HG03060 (cell line): ENCODE results near the gene TMEM115.
A peak's percentile ranks its signal among the peaks of the same experiment; 100 is the strongest.

Experiments used
- ATAC-seq: cut with Tn5 transposase; IDR thresholded peaks from one replicate; pipeline ENCODE4 v1.9.1; 2021; ENCODE audit warnings: low read depth, moderate number of reproducible peaks; ENCODE audit not compliant: unreplicated experiment

TMEM115 gene

DNA sequence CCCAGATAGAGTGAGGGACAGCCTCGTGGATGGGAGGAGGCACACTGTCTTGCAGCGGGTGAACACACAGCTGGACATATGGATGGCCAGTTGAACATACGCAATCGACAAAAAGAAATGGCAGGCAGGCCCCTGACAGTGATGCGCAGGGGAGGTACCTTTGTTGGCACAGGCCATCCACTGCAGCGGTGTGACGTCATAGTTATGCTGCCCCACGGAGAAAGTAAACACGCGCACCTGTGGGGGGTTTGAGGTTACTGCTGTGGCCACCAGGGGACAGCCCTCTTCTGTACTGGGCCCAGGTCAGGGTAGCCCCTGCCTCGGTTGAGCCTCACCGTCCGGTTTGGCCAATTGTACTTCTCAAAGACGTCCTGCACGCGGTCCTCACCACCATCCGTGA lies 19.4 kb upstream of the TMEM115 start:
- no peak for ATAC-seq

DNA sequence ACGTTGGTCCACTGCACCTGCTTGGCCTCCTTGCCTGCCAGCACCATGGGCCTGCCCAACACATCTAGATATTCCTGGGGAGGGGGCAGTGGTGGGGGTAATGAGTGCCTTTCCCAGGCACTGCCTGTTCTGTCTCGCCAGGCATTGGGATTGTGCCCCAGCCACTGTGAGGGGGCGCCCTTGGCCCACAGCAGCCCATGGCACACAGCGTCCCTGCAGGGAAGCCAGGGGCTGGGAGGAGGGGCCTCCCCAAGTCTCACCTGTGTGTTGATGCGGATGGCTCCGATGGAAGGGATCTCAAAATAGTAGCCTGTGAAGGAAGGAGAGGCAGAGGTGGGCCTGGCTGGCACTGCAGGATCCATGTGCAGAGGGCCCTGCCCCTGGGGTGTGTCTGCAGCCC lies 18.7 kb upstream of the TMEM115 start:
- ATAC-seq = no peak

DNA sequence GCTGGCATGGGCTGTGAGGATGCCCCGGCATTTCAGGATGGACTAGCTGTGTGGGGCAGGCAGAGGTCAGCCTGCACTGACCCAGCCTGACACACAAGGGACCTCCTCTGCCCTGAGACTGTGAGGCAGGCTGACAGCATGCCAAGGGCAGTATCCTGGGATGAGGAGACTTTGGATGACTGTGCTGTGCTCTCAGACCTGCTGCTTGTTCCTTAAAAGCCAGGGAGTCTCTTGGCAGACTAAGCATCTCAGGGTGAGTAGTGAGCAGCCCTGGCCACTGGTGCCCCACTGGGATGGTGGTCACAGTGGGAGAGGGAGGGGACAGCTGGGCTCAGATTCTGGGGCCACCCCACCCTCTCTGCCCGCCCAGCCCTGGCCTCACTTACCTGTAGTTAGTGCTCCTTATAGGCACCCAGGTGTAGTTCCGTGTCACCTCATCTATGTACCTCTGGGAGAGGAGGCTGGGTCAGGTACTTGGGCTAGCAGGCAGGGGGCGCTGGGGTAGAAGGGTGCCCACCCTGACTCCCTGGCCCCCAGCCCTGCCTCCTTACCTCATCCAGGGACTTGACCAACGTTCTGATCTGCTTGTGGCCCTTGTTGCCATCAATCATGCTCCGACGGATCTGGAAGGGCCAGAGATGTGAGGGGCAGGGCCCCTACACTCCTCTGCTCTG lies 16.1 kb upstream of the TMEM115 start:
- no peak for ATAC-seq

DNA sequence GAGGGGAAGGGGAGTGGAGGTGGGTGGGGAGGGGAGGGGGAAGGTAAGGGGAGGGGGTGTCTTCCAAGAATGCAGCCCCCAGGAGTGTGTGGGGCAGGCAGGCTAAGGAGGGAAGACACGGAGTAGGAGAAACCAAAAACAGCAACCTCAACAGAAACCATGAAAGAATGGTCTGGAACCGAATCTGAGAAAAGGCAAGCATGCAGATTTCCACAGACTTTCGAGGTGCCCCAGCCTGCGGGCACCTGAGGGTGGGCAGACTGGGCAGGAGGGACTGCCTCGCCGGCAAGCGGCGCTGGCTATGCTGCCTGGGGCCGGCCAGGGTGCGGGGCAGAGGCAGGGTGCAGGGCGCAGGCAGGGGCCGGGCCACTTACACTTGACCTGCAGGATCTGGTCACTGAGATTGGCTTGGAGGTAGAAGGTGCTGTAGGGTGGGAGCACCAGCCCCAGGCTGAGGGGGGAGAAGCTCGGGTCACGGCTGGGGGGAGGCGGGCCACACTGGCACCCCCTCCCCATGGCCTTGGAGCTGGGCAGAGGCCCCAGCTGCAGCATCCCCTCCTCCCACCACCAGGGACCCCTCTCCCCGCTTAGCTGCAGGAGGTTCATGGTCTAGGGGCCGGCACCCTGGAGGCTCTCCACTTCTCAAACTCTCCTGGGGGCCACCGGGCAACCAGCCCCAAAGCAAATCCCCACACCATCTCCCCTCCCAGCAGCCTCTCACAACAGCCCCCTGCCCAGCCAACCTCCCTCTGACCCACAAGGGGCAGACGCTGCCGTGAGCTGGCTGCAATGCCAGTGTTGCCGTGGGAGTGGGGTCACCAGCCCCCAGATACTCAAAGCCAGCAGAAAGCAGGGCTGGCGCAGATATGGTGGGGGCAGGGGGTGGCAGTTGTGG lies 15.3 kb upstream of the TMEM115 start:
- no peak for ATAC-seq

DNA sequence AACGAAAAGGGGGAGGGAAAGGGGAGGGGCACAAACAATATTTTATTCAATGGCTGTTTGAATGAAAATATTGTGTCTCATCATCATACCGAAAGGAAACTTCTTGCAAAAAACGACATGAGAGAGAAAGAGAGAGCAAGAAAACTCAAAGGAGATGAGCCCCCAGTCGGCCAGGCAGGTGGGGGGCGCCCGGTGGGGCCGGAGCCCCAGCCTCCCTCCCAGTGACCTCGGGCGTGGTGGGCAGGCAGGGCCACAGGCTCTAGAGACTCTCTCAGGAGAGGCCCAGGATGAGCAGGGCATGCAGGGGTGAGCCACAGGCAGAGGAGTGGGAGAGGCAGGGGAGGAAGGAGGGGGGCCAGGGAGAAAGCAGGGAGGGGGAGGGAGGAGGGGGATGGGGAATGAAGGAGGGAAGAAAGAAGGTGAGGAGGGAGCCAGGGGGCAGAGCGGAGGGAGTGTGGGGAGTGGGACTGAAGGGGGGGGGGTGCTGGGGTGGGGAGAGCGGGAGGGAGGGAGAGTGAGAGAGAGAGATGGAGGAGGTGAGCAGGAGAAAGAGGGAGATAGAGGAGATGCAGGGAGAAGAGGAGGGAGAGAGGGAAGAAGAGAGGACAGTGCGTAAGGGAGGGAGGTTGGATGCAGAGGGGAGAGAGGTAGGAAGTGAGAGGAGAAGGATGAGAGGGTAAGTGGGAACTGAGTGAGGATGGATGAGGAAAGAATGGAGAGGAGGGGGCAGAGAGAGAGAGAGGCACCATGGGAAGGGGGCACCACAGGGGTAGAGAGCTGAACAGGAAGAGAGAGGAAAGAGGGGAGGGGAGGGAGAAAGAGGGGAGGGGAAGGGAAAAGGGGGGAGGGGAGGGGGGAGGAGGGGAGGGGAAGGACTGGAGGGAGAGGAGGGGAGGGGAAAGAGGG lies 14.1 kb upstream of the TMEM115 start:
- no peak for ATAC-seq

DNA sequence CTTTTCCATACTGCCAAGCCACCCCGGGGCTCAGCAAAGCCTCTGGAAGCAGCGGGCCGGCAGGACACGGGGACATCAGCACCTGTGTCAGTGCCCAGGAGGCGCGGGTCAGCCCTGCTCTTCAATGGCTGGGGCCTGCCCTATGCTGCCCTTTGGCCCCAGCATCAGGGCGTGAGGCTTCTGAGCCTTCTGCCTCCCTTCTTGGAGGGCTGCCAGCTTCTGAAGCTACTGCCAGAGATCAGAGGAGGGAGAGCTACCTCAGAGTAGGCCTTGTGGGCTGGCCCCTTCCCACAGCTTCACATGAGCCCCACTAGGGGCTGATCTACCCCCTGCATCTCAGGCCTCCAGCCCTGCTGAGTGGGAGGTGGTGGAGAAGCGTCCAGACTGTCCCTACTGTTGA lies 13.0 kb upstream of the TMEM115 start:
- no peak for ATAC-seq

DNA sequence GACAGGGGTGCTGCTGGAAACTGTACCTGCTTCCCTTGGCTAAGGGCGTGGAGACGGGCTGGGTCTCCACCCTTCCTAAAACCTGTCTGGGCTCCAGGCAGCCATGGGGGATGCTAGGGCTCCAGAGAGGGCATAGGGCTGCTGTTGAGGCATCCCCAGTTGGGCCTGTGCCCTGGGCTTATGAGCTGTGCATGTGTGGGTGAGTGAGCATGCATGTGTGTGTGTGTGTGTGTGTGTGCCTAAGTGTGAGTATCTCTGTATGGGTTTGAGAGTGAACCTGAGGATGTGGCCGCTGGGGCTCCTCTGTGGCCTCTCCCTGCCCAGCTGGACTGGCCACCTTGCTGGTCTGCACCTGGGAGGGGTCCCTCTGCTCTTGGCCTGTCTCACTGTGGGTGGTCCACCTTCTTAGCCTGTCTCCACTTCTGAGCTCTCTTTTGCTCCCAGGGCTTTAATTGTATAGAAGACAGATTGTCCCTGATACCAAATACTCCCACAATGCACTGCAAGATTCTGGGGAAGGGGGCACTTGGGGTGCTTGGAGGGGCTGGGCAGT lies 11.9 kb upstream of the TMEM115 start:
- no peak for ATAC-seq

DNA sequence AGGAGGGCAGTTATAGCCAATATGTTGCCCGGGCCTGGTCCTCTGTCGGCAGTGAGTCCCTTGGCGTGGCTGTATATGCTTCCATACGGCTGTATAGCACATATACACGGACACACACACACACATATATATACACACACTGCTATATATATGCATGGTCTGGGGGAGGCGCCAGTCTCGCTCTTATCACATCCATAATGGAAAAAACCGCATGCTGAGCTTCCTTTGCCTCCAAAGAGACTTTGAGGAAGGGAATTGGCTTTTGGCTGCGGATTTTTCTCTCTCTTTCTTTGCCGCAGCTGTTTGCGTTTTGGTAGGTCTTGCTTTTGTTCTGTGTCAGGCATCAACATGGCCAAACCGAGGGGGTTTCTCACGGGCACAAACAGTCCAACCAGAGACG lies 11.3 kb upstream of the TMEM115 start:
- ATAC-seq = no peak

DNA sequence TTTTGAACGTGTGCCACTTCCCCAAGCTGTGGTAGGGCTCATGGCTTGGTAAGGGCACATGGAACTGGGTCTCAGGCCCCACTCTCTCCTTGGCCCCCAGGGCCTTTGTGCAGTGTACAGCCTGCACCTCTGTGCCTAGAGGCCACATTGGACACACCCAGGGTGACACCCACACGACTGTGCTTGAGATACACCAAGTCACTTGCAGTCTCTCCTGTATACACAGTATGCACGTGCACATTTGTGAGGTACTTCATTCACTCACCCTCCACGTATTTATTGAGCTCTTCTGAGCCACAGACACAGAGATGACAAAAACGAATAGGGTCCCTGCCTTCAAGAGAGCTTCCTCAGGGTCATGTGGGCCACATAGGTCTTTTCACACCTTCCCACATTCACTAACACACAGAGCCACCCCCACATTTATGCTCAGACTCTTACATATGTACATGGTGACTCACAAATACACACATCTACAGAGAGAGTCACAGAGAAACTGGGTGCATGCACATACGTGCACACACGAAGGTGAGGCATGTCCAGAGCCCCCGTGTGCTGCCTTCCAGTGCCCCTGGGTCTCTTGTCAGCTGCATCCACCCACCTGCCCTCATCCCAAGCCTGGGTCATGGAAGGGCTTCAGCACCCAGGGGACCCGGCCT lies 9.8 kb upstream of the TMEM115 start:
- no peak for ATAC-seq

DNA sequence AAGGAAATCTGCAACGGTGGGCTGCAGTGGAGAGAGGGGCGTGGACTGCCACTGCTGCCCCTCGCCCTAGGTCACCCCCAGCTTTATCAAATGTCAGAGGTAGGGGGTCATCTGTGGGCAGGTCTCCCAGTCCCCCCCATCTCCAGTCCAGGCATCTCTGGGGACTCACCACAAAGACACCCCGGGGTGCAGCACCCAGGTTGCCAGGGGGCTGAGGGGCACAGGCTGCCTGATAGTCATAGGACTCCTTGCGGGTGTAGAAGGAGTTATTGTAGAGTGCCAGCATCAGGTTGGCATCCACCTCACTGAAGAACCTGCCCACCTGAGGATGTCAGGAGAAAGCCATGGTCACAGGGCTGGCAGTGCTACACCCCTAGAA lies 6.5 kb upstream of the TMEM115 start:
- no peak for ATAC-seq

DNA sequence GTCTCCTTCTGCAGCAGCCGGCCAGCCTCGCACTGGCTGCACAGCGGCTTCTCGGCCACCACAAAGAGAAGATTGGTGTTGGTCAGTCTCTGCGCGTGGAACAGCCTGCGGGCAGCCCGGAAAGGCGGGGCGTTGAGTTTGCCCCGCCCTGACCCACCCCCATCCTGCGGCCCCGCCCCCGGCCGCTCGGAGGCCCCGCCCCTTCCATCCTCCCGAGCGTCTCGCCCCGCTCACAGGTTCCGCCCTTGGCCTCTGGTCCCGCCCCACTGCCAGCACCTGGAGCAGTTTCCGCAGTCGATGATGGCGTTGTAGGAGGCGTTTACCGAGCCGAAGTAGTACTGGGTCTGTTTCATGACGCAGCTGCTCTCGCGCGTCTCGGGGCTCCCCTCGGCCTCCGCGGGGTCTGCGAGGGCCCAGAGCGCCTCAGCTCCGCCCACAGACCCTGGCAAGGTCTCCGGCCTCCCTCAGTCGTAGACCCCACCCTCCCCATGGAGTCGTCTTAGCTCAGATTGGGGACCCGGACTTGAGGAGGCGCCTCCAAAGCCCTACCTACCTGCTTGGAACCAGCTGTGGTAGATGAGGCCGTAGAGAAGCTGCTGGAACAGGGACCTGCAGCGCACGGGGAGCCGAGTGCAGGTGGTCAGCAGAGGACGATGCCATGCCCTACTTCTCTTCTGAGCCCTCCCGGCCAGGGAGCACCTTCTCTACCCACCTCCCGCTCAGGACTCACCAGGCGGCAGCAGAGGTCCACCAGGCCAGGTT lies 5.9 kb upstream of the TMEM115 start:
- ATAC-seq = peak; percentile 74

DNA sequence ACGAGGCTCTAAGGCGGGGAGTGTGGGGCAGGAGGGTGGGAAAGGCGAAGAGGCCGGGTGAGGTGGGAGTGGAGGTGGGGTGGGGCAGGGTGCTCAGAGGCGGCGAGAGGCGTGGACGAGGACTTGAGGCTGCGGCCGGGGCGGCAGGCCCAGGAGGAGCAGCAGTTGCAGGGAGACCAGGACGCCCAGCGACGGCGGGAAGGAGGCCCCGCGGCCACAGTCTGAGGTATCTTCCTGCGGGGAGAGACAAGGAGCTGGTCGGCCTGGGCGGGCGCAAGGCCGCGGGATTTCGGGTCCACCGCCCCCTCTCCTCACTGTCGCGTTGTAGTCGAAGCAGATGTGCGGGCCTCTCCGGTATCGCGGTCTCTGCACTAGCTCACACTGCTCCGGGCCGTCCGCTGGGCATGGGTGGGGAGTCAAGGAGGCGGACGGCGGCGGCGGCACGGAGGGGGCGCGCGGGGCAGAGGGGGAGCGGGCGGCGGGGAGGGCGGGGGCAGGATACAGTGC lies 5.3 kb upstream of the TMEM115 start:
- ATAC-seq = no peak

DNA sequence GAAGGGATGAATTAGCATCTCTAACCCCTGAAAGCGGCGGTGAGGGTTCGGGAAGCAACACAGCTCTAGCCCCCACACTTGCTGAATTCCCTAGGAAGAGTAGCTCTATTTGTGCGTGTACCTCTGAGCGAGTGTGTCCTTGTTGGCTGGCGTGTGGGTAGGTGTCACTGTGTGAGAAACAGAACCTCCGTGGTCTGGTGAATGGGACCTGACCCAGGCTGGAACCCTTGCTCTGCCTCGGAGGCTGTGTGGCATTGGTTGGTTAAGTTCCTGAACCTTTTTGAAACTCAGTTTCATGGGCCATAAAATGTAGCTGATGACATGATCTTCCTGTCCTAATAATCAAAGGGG lies 414 bp upstream of the TMEM115 start:
- no peak for ATAC-seq

DNA sequence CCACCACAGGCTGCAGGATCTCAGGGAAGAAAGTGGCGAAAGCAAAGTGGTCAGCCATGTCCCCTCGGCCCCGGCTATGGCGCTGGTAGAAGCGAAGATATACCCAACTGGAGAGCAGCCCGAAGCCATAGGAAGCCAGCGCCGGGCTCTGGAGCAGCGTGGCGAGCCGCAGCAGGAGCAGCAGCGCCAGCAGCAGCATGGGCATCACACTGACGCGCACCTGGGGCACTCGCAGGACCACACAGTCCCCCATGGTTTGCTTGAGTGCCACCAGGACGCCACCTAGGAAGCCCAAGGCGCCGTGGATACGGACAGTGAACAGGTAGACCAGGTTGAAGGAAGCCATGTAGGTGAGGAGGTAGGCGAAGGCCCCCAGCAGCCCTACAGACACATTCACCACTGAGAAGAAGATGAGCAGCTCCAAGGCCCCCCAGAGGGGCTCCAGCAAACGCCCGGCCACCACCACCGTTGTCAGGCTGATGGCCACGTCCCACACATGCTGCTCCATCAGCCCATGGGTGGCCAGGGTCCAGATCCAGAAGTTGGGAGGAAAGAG lies 888 bp downstream of the TMEM115 start:
- ATAC-seq = no peak

DNA sequence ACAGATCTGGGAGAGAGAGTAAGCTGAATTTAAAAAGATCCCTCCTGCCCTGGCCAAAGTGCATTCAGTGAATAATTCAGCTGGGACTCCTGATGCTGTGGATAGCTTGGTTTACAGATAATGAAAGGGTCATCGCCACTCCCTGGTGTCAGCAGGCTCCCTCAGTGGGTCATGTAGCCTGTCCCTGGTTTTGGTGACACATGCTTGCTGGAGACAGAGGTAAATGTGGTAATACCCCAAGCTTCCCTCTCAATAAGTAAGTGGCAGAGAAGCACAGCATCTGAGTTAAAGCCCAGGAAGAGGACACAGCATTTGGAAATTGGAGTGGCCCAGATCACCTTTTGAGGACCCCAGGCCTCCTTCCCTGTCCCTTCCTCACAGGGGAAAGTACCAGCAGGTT lies 1.8 kb downstream of the TMEM115 start:
- no peak for ATAC-seq

DNA sequence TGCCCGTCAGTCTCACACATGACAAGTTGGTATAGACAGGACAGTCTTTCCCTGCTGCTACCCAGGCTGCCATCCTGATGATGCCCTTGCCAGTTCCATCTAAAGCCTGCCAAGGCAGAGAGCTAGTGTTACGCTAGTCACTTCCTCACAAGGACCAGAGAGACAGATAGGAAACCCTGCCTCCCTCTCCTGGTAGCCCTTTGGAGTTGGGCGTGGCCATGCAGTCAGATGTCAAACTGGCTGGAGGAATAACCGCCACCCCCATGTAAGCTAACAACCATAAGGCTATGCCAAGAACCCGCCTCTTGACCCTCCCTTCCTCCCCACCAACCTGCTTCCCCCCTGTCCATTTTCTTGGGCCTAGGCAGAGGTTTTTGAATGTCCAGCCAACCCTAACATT lies 2.8 kb downstream of the TMEM115 start:
- no peak for ATAC-seq

DNA sequence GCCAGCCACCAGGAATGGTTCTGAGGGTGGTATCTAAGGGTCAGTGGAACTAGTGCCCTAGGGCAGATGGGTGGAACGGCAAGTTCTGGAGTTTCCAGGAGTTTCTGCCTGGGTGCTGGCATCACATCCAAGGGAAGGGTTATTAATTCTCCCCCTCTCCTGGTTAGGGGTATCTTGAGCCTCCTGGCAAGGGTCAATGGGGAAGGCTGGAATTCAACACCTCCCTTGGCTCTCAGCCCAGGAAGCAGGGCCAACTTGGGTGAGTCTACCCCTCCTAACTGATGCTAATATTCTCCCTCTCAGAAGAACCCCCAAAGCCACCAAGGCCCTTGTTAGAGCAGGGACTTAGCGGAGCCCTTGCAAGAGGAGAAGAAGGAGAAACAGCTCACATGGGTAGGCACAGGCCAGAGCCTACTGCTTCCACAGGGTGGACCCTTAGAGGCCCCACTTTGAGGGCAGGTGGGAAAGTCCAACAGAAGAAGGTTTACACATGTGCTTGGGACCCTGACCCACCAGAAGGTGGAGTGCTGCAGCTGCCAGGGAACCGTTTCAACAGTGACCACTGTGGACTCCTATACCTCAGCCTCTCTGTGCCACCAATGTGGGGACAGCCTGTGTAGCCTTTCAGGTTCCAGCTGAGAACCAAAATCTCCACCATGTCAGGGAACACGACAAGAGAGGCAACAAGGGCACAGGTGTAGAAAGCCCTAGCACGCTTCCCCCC lies 3.3 kb downstream of the TMEM115 start:
- no peak for ATAC-seq

DNA sequence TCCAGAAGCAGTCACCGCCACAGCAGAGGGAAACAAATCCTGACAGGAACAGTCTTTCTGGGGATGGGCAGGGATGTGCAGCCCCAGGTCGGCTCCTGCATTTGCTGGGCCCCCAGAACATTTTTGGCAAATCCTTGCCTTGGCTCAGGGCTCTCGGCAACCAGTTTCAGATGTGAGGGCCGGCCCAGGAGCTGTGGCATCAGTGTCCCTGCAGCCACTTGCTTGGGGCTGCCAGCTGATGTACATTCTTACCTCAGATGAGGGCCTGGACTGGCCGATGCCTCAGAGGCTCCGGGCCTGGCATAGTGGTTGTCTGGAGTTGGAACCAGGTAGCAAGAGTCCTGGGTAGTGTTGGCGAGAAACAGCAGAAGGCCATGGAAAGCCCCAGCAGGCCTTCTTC lies 4.5 kb downstream of the TMEM115 start:
- ATAC-seq = no peak
